HuH-7.5 (cell line): ENCODE results near the gene NRK.
"Not testable (repeated sequence)": the region's sequence is repeated elsewhere in the genome, so short reads cannot be mapped to it uniquely, and the experiment has no call there.

Experiments used
- DNase-seq: peaks from one replicate; pipeline ENCODE4 v3.0.0; 2011; ENCODE audit warnings: low spot score

The NRK gene

GRCh38 chrX:105822138-105823091 is at the start of gene NRK:
TSS of gene NRK (plus strand) at chrX:105822539. CDS start at chrX:105822846, 307 bp downstream.
- DNase-seq = no peak

- no peak for DNase-seq
Observed at GRCh38 chrX:105773801-105774200, 48.5 kb upstream of the NRK start.

GRCh38 chrX:105775679-105776078 is 46.7 kb upstream of the NRK start:
- DNase-seq = no peak

GRCh38 chrX:105781804-105782203 is 40.5 kb upstream of the NRK start:
- no peak for DNase-seq

- not testable (repeated sequence) for DNase-seq
Observed at GRCh38 chrX:105796877-105797276, 25.5 kb upstream of the NRK start.

GRCh38 chrX:105803891-105804290 is 18.4 kb upstream of the NRK start:
- no peak for DNase-seq

GRCh38 chrX:105805655-105806054 is 16.7 kb upstream of the NRK start:
- DNase-seq = not testable (repeated sequence)

- no peak for DNase-seq
Observed at GRCh38 chrX:105816517-105816916, 5.8 kb upstream of the NRK start.

- DNase-seq = no peak
Observed at GRCh38 chrX:105820247-105820646, 2.1 kb upstream of the NRK start.

- no peak for DNase-seq
Observed at GRCh38 chrX:105821471-105822121, 743 bp upstream of the NRK start.

GRCh38 chrX:105823092-105823455 is 735 bp downstream of the NRK start:
- no peak for DNase-seq

- DNase-seq = no peak
Observed at GRCh38 chrX:105829011-105829410, 6.7 kb downstream of the NRK start.

GRCh38 chrX:105837232-105837631 is 14.9 kb downstream of the NRK start:
- DNase-seq = no peak

- DNase-seq = no peak
Observed at GRCh38 chrX:105845631-105846030, 23.3 kb downstream of the NRK start.

GRCh38 chrX:105850100-105850499 is 27.8 kb downstream of the NRK start:
- DNase-seq = not testable (repeated sequence)

- DNase-seq = no peak
Observed at GRCh38 chrX:105865709-105866108, 43.4 kb downstream of the NRK start.

GRCh38 chrX:105869701-105870100 is 47.4 kb downstream of the NRK start:
- no peak for DNase-seq

GRCh38 chrX:105870445-105870844 is 48.1 kb downstream of the NRK start:
- no peak for DNase-seq

- DNase-seq = no peak
Observed at GRCh38 chrX:105872941-105873340, 50.6 kb downstream of the NRK start.

GRCh38 chrX:105874790-105875189 is 52.5 kb downstream of the NRK start:
- DNase-seq = no peak

GRCh38 chrX:105876658-105877057 is 54.3 kb downstream of the NRK start:
- no peak for DNase-seq

- no peak for DNase-seq
Observed at GRCh38 chrX:105880491-105880890, 58.2 kb downstream of the NRK start.

GRCh38 chrX:105882581-105883275 is 60.4 kb downstream of the NRK start:
- DNase-seq = no peak
